WERI-Rb-1 (cell line): ENCODE measurements around the gene GPER1.

Experiments used
- DNase-seq: peaks from one replicate; pipeline ENCODE4 v3.0.0-alpha.2; 2020
- H3K27ac ChIP-seq: fragments of 250-450 bp; sonication (Bioruptor Pico); 2 replicates; pipeline ENCODE4 v1.5.1; 2020; ENCODE audit warnings: mild to moderate bottlenecking, moderate library complexity
- H3K27me3 ChIP-seq: fragments of 250-450 bp; sonication (Bioruptor Pico); 2 replicates; pipeline ENCODE4 v1.5.1; 2021; ENCODE audit warnings: mild to moderate bottlenecking, low read depth, moderate library complexity; ENCODE audit not compliant: insufficient read depth, severe bottlenecking
- H3K36me3 ChIP-seq: fragments of 250-450 bp; sonication (Bioruptor Pico); 2 replicates; pipeline ENCODE4 v1.5.1; 2020; ENCODE audit warnings: mild to moderate bottlenecking, moderate library complexity
- H3K4me3 ChIP-seq: 2 replicates; pipeline ENCODE4 v1.5.1; 2011; ENCODE audit warnings: low read depth, mild to moderate bottlenecking, control low read depth, low read length
- H3K9me3 ChIP-seq: fragments of 250-450 bp; sonication (Bioruptor Pico); 2 replicates; pipeline ENCODE4 v1.5.1; 2021; ENCODE audit warnings: mild to moderate bottlenecking, moderate library complexity; ENCODE audit not compliant: severe bottlenecking
- TF ChIP-seq, protein P1 (sequence below): IDR thresholded peaks from 2 replicates; pipeline ENCODE4 v1.5.1; 2011; ENCODE audit warnings: low read depth, mild to moderate bottlenecking, control low read depth, inconsistent platforms, low read length

GPER1 gene

DNA sequence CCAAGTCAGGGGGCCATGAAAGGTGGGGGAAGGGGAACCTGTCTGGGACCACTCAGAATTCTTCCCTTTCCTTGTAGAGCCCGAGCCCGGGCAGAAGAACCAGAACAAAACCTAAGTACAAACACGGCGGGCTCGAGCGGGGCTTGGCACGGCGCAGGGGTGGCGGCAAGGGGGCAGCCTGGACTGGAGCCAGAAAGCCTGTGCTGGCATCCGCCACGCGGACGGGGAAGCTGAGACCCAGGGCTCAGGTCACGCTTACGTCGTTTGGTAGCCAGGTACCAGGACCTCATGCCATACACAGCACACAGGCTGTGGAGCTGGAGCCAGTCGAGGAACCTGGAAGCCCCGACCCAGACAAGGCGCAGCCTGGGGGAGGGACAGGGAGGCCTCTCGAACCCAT is 6.6 kb upstream of the GPER1 start:
- TF ChIP-seq, protein P1, sequence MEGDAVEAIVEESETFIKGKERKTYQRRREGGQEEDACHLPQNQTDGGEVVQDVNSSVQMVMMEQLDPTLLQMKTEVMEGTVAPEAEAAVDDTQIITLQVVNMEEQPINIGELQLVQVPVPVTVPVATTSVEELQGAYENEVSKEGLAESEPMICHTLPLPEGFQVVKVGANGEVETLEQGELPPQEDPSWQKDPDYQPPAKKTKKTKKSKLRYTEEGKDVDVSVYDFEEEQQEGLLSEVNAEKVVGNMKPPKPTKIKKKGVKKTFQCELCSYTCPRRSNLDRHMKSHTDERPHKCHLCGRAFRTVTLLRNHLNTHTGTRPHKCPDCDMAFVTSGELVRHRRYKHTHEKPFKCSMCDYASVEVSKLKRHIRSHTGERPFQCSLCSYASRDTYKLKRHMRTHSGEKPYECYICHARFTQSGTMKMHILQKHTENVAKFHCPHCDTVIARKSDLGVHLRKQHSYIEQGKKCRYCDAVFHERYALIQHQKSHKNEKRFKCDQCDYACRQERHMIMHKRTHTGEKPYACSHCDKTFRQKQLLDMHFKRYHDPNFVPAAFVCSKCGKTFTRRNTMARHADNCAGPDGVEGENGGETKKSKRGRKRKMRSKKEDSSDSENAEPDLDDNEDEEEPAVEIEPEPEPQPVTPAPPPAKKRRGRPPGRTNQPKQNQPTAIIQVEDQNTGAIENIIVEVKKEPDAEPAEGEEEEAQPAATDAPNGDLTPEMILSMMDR = no peak

DNA sequence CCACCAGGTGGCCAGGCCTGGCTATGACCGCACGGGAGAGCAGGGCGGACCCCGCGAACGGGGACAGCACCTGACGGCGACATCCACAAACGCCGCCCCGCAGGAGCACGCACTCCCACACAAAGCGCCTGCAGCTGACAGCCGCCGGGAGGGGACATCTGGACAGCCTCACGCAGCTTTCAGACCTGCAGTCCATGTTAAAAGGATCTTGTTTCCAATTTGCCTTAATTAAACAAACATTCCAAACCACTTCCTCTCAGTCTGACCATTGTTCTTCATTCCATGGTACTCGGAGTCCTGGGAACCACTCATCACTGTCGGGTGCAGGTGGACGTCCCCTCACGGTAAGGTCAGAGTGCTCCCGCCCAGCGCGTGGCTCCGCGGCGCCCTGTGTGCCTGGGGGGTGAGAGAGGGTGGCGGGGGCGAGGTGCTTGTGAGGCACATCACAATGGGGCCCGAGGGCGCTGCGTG is 5.9 kb upstream of the GPER1 start:
- Histone ChIP-seq H3K27me3 (no peaks in the 10 kb centered on the region), H3K36me3 (no peaks in the 10 kb centered on the region), H3K9me3 (no peaks in the 10 kb centered on the region), H3K4me3 (no peak overlapping the region), H3K27ac (no peak overlapping the region)
- TF ChIP-seq, protein P1 = no peak
- DNase-seq = no peak

More for the DNA sequence above, 6.6 kb upstream of the GPER1 start:
- Histone ChIP-seq H3K36me3 (no peaks in the 10 kb centered on the region), H3K27ac (no peak overlapping the region), H3K9me3 (no peaks in the 10 kb centered on the region), H3K4me3 (no peak overlapping the region), H3K27me3 (no peaks in the 10 kb centered on the region)
- no peak for DNase-seq

DNA sequence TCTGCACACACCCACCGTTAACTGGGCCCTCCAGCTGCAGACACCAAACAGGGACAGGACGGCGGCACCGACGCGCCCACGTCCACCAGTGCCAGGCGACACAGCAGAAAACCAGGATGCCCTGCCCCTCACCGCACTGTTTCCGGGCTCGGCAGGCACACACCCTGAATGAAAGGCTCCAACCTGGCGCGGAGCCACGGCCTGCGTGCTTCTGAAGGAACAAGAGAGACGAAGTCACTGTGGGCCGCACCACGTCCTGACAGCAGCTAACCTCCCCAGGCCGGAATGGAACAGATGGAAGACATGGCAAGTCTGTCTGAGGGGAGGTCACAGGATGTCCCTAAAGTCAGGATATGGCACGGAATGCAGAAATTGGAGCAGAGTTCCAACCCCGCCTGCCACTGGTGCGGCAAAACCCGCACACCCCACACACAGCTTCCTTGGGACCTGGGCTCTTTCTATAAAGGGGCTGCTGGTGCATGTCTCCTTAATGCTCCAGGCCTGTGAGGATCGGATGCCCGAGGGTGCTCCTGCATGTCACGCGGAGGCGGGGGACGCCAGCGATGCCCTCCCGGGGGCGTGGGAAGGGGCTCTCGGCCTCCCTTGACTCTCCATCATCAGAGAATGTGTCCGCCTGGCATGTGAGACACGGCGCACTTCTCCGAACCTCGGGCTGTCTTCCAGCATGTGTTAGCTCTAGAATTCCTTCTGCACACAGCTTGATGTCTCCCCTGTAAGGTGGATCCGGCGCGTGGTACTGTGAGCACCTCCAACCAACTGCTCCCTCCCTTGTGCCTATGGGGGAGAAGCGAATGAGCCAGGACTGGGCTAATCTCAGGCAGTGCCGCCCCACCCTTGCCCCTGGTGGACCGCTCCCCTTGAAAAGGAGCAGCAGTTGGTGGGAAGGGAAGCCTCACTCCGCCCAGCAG is 3.9 kb upstream of the GPER1 start:
- Histone ChIP-seq H3K27me3 (no peaks in the 10 kb centered on the region), H3K27ac (no peak overlapping the region), H3K9me3 (no peaks in the 10 kb centered on the region), H3K36me3 (no peaks in the 10 kb centered on the region), H3K4me3 (no peak overlapping the region)
- TF ChIP-seq, protein P1 = no peak
- no peak for DNase-seq

DNA sequence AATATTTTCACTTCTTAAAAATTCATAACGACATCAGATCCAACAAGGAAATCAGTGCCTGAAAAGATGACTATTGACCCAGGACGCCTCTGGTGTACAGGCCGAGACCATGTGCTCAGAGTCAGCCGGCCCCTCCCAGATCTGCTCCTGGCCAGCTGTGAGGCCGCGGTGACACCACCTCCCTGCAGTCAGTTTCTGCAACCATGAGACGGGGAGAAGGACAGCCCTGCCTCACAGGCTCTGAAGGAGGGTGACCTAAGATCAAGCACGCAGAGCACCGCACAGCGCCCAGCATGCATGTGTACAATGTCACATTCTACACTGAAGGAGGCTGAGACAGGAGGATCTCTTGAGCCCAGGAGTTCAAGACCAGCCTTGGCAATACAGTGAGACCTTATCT is 2.6 kb upstream of the GPER1 start:
- no peak overlapping the region for H3K4me3 ChIP-seq
- H3K27me3 ChIP-seq = no peaks in the 10 kb centered on the region
- no peaks in the 10 kb centered on the region for H3K36me3 ChIP-seq
- TF ChIP-seq, protein P1 = no peak
- no peaks in the 10 kb centered on the region for H3K9me3 ChIP-seq
- no peak for DNase-seq
- no peak overlapping the region for H3K27ac ChIP-seq

DNA sequence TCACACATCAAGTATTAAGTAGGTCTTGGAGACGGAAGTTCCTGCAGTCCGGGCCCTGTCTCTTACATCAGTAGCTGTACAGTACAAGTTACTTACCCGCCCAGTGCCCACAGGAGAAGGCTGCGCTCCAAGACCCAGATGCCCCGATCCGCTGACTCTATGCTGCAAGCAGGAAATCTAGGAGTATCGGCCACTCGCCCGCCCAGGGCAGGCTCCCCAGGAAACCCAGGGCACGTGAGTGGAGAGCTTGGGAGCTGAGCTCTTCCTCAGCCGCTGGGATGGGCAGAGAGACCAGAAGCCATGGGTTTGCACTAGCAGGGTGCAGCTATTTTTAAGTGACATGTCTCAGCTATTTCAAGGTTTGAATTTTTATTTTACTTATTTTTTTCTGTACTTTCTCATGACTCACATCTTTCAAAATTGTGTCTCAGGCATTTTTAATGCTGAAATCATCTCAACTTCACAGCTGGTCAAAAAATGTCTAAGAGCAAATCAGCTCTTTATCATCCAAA is 1.9 kb upstream of the GPER1 start:
- Histone ChIP-seq H3K36me3 (no peaks in the 10 kb centered on the region), H3K27ac (no peak overlapping the region), H3K4me3 (no peak overlapping the region), H3K9me3 (no peaks in the 10 kb centered on the region), H3K27me3 (no peaks in the 10 kb centered on the region)
- TF ChIP-seq, protein P1 = no peak
- DNase-seq = no peak
